HCT116 (cell line): ENCODE measurements around the gene RIPPLY2.

Experiments
- ATF3 ChIP-seq: IDR thresholded peaks from 2 replicates; pipeline ENCODE4 v1.6.1; 2012
- EZH2 ChIP-seq: fragments of 200-600 bp; sonication (generic); IDR thresholded peaks from 2 replicates; pipeline ENCODE4 v1.6.1; 2017; ENCODE audit warnings: antibody characterized with exemption, mixed run types
- POLR2A ChIP-seq: IDR thresholded peaks from 2 replicates; pipeline ENCODE4 v1.7.0; 2011; ENCODE audit warnings: borderline replicate concordance; ENCODE audit not compliant: insufficient read depth, insufficient read length; ENCODE audit errors: extremely low read depth
- SP1 ChIP-seq: IDR thresholded peaks from 2 replicates; pipeline ENCODE4 v1.6.1; 2012; ENCODE audit warnings: low read depth
- TF ChIP-seq, protein P1 (sequence below), 3 experiments: fragments of 200-600 bp in 1 of 3; sonication (generic) in 1 of 3; IDR thresholded peaks in 2 of 3; conservative IDR thresholded peaks in 1 of 3; 2 replicates each; pipeline ENCODE4 v1.5.1; 2012 to 2017; ENCODE audit warnings: low read depth in 2 of 3, low read length in 2 of 3, antibody characterized with exemption in 1 of 3, borderline replicate concordance in 1 of 3, control low read depth in 1 of 3, mild to moderate bottlenecking in 1 of 3, mixed read lengths in 1 of 3, mixed run types in 1 of 3, moderate library complexity in 1 of 3; ENCODE audit not compliant: insufficient read depth in 1 of 3

GRCh38 chr6:83804886-83805285 is 48.3 kb upstream of the RIPPLY2 start:
- TF ChIP-seq EZH2: no peak
- TF ChIP-seq POLR2A: no peak
- TF ChIP-seq, protein P1, sequence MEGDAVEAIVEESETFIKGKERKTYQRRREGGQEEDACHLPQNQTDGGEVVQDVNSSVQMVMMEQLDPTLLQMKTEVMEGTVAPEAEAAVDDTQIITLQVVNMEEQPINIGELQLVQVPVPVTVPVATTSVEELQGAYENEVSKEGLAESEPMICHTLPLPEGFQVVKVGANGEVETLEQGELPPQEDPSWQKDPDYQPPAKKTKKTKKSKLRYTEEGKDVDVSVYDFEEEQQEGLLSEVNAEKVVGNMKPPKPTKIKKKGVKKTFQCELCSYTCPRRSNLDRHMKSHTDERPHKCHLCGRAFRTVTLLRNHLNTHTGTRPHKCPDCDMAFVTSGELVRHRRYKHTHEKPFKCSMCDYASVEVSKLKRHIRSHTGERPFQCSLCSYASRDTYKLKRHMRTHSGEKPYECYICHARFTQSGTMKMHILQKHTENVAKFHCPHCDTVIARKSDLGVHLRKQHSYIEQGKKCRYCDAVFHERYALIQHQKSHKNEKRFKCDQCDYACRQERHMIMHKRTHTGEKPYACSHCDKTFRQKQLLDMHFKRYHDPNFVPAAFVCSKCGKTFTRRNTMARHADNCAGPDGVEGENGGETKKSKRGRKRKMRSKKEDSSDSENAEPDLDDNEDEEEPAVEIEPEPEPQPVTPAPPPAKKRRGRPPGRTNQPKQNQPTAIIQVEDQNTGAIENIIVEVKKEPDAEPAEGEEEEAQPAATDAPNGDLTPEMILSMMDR (IDR thresholded peaks at IDR 0.05 in 2 of 3, conservative IDR thresholded peaks at IDR 0.05 in 1 of 3; ENCODE audit: borderline replicate concordance in 1 of 3, insufficient read depth in 1 of 3, low read depth in 2 of 3, low read length in 2 of 3): peak in 2 of 3 experiments; percentile 33 to 37; a peak in 2 of 6 replicates
- no peak for TF ChIP-seq ATF3
- no peak for TF ChIP-seq SP1
